Parathyroid adenoma (tissue), 2 donors: ENCODE results near the gene ZNF132.
A peak's percentile ranks its signal among the peaks of the same experiment; 100 is the strongest.

Source experiments
- H2AFZ ChIP-seq: fragments of 300-600 bp; sonication (generic); one replicate; pipeline ENCODE4 v1.7.0; 2017; ENCODE audit warnings: antibody characterized with exemption, mild to moderate bottlenecking
- H3K27ac ChIP-seq: fragments of 300-600 bp; sonication (generic); one replicate; pipeline ENCODE4 v1.7.0; 2017
- H3K27me3 ChIP-seq: fragments of 300-600 bp; sonication (generic); one replicate; pipeline ENCODE4 v1.7.0; 2017; ENCODE audit warnings: low read length; ENCODE audit not compliant: control insufficient read depth, insufficient read depth
- H3K36me3 ChIP-seq: fragments of 300-600 bp; sonication (generic); one replicate; pipeline ENCODE4 v1.7.0; 2017; ENCODE audit warnings: low read length; ENCODE audit not compliant: control insufficient read depth, insufficient read depth
- H3K4me1 ChIP-seq: fragments of 300-600 bp; sonication (generic); one replicate; pipeline ENCODE4 v1.7.0; 2017; ENCODE audit warnings: control low read depth
- H3K4me2 ChIP-seq: fragments of 300-600 bp; sonication (generic); one replicate; pipeline ENCODE4 v1.7.0; 2017; ENCODE audit warnings: low read length
- H3K4me3 ChIP-seq: fragments of 300-600 bp; sonication (generic); one replicate; pipeline ENCODE4 v1.7.0; 2017; ENCODE audit warnings: low read depth, low read length
- H3K79me2 ChIP-seq: fragments of 300-600 bp; sonication (generic); one replicate; pipeline ENCODE4 v1.7.0; 2017; ENCODE audit warnings: control low read depth
- H3K9ac ChIP-seq: fragments of 300-600 bp; sonication (generic); one replicate; pipeline ENCODE4 v1.7.0; 2017; ENCODE audit warnings: mild to moderate bottlenecking
- H3K9me3 ChIP-seq: fragments of 300-600 bp; sonication (generic); one replicate; pipeline ENCODE4 v1.7.0; 2017; ENCODE audit warnings: low read length; ENCODE audit not compliant: control insufficient read depth
- TF ChIP-seq, protein P1 (sequence below): fragments of 300-600 bp; sonication (generic); IDR thresholded peaks from one replicate; pipeline ENCODE4 v1.7.0; 2017; ENCODE audit warnings: antibody characterized with exemption, mild to moderate bottlenecking
- donor health status: primary hyperparathyroidism.

The ZNF132 gene

DNA sequence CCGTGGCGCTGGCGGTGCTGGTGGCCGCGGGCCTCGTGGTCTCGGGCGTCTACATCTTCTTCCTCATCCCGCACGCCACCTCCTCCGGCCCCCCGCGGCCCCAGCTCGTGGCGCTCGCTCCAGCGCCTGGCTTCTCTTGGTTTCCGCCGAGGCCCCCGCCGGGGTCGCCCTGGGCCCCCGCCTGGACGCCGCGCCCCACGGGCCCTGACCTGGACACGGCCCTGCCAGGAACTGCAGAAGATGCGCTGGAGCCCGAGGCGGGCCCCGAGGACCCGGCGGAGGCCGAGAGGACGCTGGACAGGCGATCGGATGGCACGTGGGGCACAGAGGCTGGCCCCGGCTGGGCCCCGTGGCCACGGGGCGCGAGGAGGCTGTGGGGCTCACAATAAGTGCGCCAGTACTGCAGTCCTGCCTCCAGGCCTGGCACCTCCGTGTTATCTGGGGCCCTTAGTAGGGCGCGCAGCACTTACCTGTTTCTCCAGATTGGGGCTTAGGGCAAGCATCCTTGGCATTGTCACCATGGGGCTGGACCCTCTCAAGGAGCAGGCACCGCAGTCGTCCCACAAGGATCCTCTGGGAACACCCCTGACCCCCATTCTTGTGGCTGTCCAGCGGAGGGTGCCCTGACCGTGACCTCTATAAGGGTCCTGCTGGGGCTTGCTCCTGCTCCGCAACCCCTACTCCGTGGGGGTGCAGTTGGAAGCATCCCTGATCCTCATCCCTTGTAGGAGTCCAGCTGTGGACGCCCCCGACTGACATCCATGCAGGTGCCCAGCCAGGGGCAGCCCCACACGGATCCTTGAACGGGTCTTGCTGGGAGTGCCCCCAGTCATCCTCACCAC is 43.0 kb downstream of the ZNF132 start:
- no peak overlapping the region for H3K9ac ChIP-seq
- no peak overlapping the region for H3K4me2 ChIP-seq
- no peaks in the 10 kb centered on the region for H3K36me3 ChIP-seq
- H3K4me3 ChIP-seq = no peak overlapping the region
- TF ChIP-seq, protein P1, sequence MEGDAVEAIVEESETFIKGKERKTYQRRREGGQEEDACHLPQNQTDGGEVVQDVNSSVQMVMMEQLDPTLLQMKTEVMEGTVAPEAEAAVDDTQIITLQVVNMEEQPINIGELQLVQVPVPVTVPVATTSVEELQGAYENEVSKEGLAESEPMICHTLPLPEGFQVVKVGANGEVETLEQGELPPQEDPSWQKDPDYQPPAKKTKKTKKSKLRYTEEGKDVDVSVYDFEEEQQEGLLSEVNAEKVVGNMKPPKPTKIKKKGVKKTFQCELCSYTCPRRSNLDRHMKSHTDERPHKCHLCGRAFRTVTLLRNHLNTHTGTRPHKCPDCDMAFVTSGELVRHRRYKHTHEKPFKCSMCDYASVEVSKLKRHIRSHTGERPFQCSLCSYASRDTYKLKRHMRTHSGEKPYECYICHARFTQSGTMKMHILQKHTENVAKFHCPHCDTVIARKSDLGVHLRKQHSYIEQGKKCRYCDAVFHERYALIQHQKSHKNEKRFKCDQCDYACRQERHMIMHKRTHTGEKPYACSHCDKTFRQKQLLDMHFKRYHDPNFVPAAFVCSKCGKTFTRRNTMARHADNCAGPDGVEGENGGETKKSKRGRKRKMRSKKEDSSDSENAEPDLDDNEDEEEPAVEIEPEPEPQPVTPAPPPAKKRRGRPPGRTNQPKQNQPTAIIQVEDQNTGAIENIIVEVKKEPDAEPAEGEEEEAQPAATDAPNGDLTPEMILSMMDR = no peak
- no peaks in the 10 kb centered on the region for H3K27me3 ChIP-seq
- peaks cover 4% of the 10 kb centered on the region for H3K4me1 ChIP-seq
- peaks cover 2% of the 10 kb centered on the region for H3K79me2 ChIP-seq
- no peak overlapping the region for H3K27ac ChIP-seq
- H2AFZ ChIP-seq = no peak overlapping the region
- no peaks in the 10 kb centered on the region for H3K9me3 ChIP-seq

DNA sequence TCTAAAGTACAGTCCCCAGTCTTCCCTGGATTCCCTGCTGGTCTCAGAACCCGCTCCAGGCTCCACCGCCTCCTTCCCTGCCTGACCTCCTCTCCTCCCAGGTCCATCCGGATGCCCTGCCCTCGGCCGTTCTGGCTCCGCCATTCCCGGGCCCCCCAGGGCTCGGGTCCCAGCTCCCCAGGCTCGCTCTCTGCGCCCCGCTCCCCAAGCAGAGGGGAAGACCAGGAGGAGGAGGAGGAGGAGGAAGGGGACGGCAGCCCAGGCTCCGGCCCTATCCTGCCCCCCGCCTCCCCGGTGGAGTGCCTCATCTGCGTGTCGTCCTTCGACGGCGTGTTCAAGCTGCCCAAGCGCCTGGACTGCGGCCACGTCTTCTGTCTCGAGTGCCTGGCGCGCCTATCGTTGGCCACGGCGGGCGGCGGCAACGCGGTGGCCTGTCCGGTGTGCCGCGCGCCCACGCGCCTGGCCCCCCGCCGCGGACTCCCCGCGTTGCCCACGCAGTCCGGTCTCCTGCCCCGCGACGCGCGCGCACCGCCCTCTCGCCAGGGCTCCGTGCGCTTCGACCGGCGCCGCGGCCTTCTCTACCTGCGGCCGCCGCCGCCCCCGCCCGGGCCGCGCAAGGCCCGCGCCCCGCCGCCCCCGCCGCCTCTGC is 43.9 kb downstream of the ZNF132 start:
- no peaks in the 10 kb centered on the region for H3K36me3 ChIP-seq
- peak overlapping the region; percentile 31 for H3K4me3 ChIP-seq
- H3K9me3 ChIP-seq = no peaks in the 10 kb centered on the region
- H3K79me2 ChIP-seq = peaks cover 2% of the 10 kb centered on the region
- no peak overlapping the region for H3K9ac ChIP-seq
- TF ChIP-seq, protein P1 = no peak
- H2AFZ ChIP-seq = peak overlapping the region; percentile 73
- no peak overlapping the region for H3K27ac ChIP-seq
- H3K4me1 ChIP-seq = peaks cover 4% of the 10 kb centered on the region
- peak overlapping the region; percentile 44 for H3K4me2 ChIP-seq
- no peaks in the 10 kb centered on the region for H3K27me3 ChIP-seq

DNA sequence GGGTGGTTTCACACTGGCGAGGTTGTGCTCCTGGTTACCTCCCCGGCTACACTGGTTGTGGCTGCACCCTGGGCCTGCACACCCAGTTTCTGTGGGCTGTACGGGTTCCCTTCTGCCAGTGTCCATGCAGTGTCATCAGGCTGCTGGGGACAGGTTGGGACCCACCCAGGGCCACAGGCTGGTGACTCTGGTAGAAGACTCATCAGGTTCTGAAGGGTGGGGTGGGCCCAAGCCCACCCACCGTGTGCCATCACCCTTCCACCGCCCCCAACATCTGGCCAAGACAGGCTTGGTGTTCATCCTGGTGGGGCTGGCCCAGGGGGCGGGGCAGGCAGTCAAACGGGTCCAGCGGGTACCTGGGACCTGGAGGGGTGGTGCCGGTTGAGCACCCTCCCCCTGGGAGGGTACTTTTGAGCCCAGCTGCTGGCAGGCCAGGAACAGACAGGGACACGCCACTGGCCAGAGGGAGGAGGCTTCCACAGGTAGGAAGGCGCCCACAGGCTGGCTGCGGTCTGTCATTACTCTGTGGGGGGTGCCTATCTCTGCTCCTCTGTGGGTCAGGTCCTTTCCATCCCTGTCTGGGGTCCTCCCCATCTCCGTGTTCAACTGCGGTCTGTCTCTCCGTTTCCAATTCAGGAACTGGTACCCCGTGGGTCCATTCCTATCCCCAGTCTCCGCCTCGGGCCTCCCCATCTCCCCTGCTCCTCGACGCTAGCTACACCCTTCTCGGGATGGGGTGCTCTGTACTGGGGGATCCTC is 44.6 kb downstream of the ZNF132 start, which contains the start of gene RNF225:
TSS of gene RNF225 (plus strand) at position 437 of the 759 bp plus-strand sequence. CDS start 434 bp downstream, outside the sequence.
- Histone ChIP-seq H3K4me2 (peak within 1 kb of the TSS; percentile 44), H3K4me3 (peak within 1 kb of the TSS; percentile 31), H3K9ac (no peak within 1 kb of the TSS), H3K36me3 (no peaks in the 10 kb centered on the region), H3K9me3 (no peaks in the 10 kb centered on the region), H3K79me2 (peaks cover 2% of the 10 kb centered on the region), H2AFZ (peak within 1 kb of the TSS; percentile 73), H3K27me3 (no peaks in the 10 kb centered on the region), H3K27ac (no peak within 1 kb of the TSS), H3K4me1 (peaks cover 4% of the 10 kb centered on the region)
- TF ChIP-seq, protein P1 = no peak

DNA sequence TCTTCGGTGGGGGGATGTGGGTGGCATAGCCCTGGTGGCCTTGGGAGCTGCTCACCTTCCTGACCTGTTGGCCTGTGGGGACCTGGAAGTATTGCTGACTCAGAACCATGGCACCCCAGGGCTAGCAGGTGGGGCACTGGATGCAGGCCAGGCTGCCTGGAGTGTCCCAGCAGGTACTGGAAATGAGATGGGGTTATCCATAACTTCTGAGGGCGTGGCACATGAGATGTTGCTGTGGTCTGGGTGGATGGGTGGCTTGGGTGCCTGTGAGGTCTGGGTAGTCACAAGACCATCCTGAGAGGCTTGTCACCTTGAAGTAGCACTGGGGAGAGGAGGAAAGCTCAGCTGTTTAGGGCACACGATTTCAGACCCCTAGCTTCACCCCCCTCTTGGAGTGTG is 45.1 kb downstream of the ZNF132 start:
- Histone ChIP-seq H3K79me2 (peaks cover 2% of the 10 kb centered on the region), H3K4me1 (peaks cover 4% of the 10 kb centered on the region), H2AFZ (no peak overlapping the region), H3K27me3 (no peaks in the 10 kb centered on the region), H3K27ac (no peak overlapping the region), H3K4me3 (no peak overlapping the region), H3K9ac (no peak overlapping the region), H3K9me3 (no peaks in the 10 kb centered on the region), H3K4me2 (no peak overlapping the region), H3K36me3 (no peaks in the 10 kb centered on the region)
- TF ChIP-seq, protein P1 = no peak
